ENCODE results near the gene DYSF. TPM values are rescaled to one million over a fixed set of nuclear protein-coding genes. Genes with fewer than 3 reads are reported as not detected.

DYSF gene
- total RNA-seq, 3 donors from 2014 or later = 2.0 to 19.4 (median 6.8) TPM

GRCh38 chr2:71722286-71722685 is 268.9 kb downstream of the DYSF start:
- Histone ChIP-seq H3K4me1 (ENCODE audit: low read depth) (no peaks in the 10 kb centered on the region), H3K36me3 (ENCODE audit: low read depth) (no peaks in the 10 kb centered on the region), H3K4me3 (no peak overlapping the region), H3K9me3 (peaks cover 7% of the 10 kb centered on the region)
- intact Hi-C loops (cut with DNase I, micrococcal nuclease) = no loop called here
- DNase-seq = no peak
- ATAC-seq = no peak
- no peak for TF ChIP-seq CTCF (IDR thresholded peaks at IDR 0.05)

- no peak for TF ChIP-seq CTCF (IDR thresholded peaks at IDR 0.05)
- Histone ChIP-seq H3K36me3 (ENCODE audit: low read depth) (no peaks in the 10 kb centered on the region), H3K9me3 (peaks cover 7% of the 10 kb centered on the region), H3K4me1 (ENCODE audit: low read depth) (no peaks in the 10 kb centered on the region), H3K4me3 (no peak overlapping the region)
- ATAC-seq (no peak), DNase-seq (no peak)
- intact Hi-C loops (cut with DNase I, micrococcal nuclease) = no loop called here
These were observed 271.4 kb downstream of the DYSF start for GRCh38 chr2:71724793-71725192.

- peaks cover 7% of the 10 kb centered on the region for H3K9me3 ChIP-seq
- H3K4me1 ChIP-seq (ENCODE audit: low read depth) = no peaks in the 10 kb centered on the region
- TF ChIP-seq CTCF (IDR thresholded peaks at IDR 0.05) = no peak
- DNase-seq = no peak
- intact Hi-C loops (cut with DNase I, micrococcal nuclease) = no loop called here
- H3K4me3 ChIP-seq = no peak overlapping the region
- H3K36me3 ChIP-seq (ENCODE audit: low read depth) = no peaks in the 10 kb centered on the region
- ATAC-seq = no peak
These were observed 272.5 kb downstream of the DYSF start for GRCh38 chr2:71725836-71726235.

GRCh38 chr2:71727562-71727961 is 274.2 kb downstream of the DYSF start:
- no peak overlapping the region for H3K4me3 ChIP-seq
- ATAC-seq = no peak
- no peak for TF ChIP-seq CTCF (IDR thresholded peaks at IDR 0.05)
- H3K36me3 ChIP-seq (ENCODE audit: low read depth) = no peaks in the 10 kb centered on the region
- H3K9me3 ChIP-seq = peaks cover 7% of the 10 kb centered on the region
- no peaks in the 10 kb centered on the region for H3K4me1 ChIP-seq (ENCODE audit: low read depth)
- DNase-seq = no peak
- intact Hi-C loops (cut with DNase I, micrococcal nuclease) = no loop called here

GRCh38 chr2:71728036-71728435 is 274.7 kb downstream of the DYSF start:
- no peak for TF ChIP-seq CTCF (IDR thresholded peaks at IDR 0.05)
- intact Hi-C loops (cut with DNase I, micrococcal nuclease) = no loop called here
- no peak for DNase-seq
- no peaks in the 10 kb centered on the region for H3K4me1 ChIP-seq (ENCODE audit: low read depth)
- no peak for ATAC-seq
- H3K36me3 ChIP-seq (ENCODE audit: low read depth) = no peaks in the 10 kb centered on the region
- no peak overlapping the region for H3K4me3 ChIP-seq
- peaks cover 7% of the 10 kb centered on the region for H3K9me3 ChIP-seq

- H3K4me3 ChIP-seq = no peak overlapping the region
- H3K4me1 ChIP-seq (ENCODE audit: low read depth) = no peaks in the 10 kb centered on the region
- no peaks in the 10 kb centered on the region for H3K9me3 ChIP-seq
- no peak for ATAC-seq
- no peaks in the 10 kb centered on the region for H3K36me3 ChIP-seq (ENCODE audit: low read depth)
- intact Hi-C loops (cut with DNase I, micrococcal nuclease) = no loop called here
- no peak for TF ChIP-seq CTCF (IDR thresholded peaks at IDR 0.05)
- no peak for DNase-seq
These were observed 277.5 kb downstream of the DYSF start for GRCh38 chr2:71730785-71731383.

Measured in mucosa of descending colon (tissue), 3 donors.